ENCODE data around the gene PXMP2.
"Not testable (repeated sequence)": the region's sequence is repeated elsewhere in the genome, so short reads cannot be mapped to it uniquely, and the experiment has no call there.

PXMP2 gene

GRCh38 chr12:132672116-132672515, 15.3 kb upstream of the PXMP2 start:
- H3K27ac Mint-ChIP-seq, result peak overlapping the region; percentile 39
- peak; percentile 8 for ATAC-seq
- H3K4me3 Mint-ChIP-seq, result no peak overlapping the region
- H3K36me3 Mint-ChIP-seq, result peaks cover 97% of the 10 kb centered on the region
- peaks cover 5% of the 10 kb centered on the region for H3K4me1 Mint-ChIP-seq
- no peak for DNase-seq (ENCODE audit: low spot score in 2 of 2)
- no peaks in the 10 kb centered on the region for H3K9me3 Mint-ChIP-seq

GRCh38 chr12:132672678-132673077, 14.7 kb upstream of the PXMP2 start:
- DNase-seq (ENCODE audit: low spot score in 2 of 2) (no peak), ATAC-seq (no peak)
- Mint-ChIP-seq H3K4me1 (peaks cover 5% of the 10 kb centered on the region), H3K36me3 (peaks cover 97% of the 10 kb centered on the region), H3K9me3 (no peaks in the 10 kb centered on the region), H3K27ac (no peak overlapping the region), H3K4me3 (no peak overlapping the region)

- H3K4me1 Mint-ChIP-seq, result peaks cover 5% of the 10 kb centered on the region
- DNase-seq (ENCODE audit: low spot score in 2 of 2) (no peak), ATAC-seq (no peak)
- H3K27ac Mint-ChIP-seq, result no peak overlapping the region
- H3K36me3 Mint-ChIP-seq, result peaks cover 97% of the 10 kb centered on the region
- no peak overlapping the region for H3K4me3 Mint-ChIP-seq
- no peaks in the 10 kb centered on the region for H3K9me3 Mint-ChIP-seq
Measured at GRCh38 chr12:132673288-132674179, 13.9 kb upstream of the PXMP2 start.

- Mint-ChIP-seq H3K4me3 (no peak overlapping the region), H3K27ac (no peak overlapping the region), H3K36me3 (peaks cover 97% of the 10 kb centered on the region), H3K9me3 (no peaks in the 10 kb centered on the region), H3K4me1 (peaks cover 5% of the 10 kb centered on the region)
- no peak for DNase-seq (ENCODE audit: low spot score in 2 of 2)
- no peak for ATAC-seq
Measured at GRCh38 chr12:132674561-132674960, 12.8 kb upstream of the PXMP2 start.

GRCh38 chr12:132675757-132676432, 11.5 kb upstream of the PXMP2 start:
- Mint-ChIP-seq H3K4me1 (peaks cover 11% of the 10 kb centered on the region), H3K9me3 (no peaks in the 10 kb centered on the region), H3K36me3 (peaks cover 97% of the 10 kb centered on the region), H3K4me3 (no peak overlapping the region), H3K27ac (no peak overlapping the region)
- DNase-seq (ENCODE audit: low spot score in 2 of 2), result no peak
- ATAC-seq, result no peak

- Mint-ChIP-seq H3K27ac (no peak overlapping the region), H3K9me3 (no peaks in the 10 kb centered on the region), H3K4me1 (peaks cover 13% of the 10 kb centered on the region), H3K36me3 (peaks cover 87% of the 10 kb centered on the region), H3K4me3 (no peak overlapping the region)
- DNase-seq (ENCODE audit: low spot score in 2 of 2) (no peak), ATAC-seq (no peak)
Measured at GRCh38 chr12:132677492-132677891, 9.9 kb upstream of the PXMP2 start.

- Mint-ChIP-seq H3K9me3 (no peaks in the 10 kb centered on the region), H3K36me3 (peaks cover 26% of the 10 kb centered on the region), H3K4me3 (peak overlapping the region; percentile 71), H3K4me1 (peaks cover 23% of the 10 kb centered on the region), H3K27ac (peak overlapping the region; percentile 81)
- ATAC-seq (no peak), DNase-seq (ENCODE audit: low spot score in 2 of 2) (no peak)
Measured at GRCh38 chr12:132685400-132685799, 2.0 kb upstream of the PXMP2 start.

- DNase-seq (ENCODE audit: low spot score in 2 of 2) (no peak), ATAC-seq (peak; percentile 67)
- H3K9me3 Mint-ChIP-seq, result no peaks in the 10 kb centered on the region
- peaks cover 22% of the 10 kb centered on the region for H3K36me3 Mint-ChIP-seq
- H3K4me3 Mint-ChIP-seq, result peak overlapping the region; percentile 71
- peak overlapping the region; percentile 81 for H3K27ac Mint-ChIP-seq
- peaks cover 12% of the 10 kb centered on the region for H3K4me1 Mint-ChIP-seq
Measured at GRCh38 chr12:132686825-132687210, 569 bp upstream of the PXMP2 start.

- ATAC-seq (no peak), DNase-seq (ENCODE audit: low spot score in 2 of 2) (no peak)
- H3K27ac Mint-ChIP-seq, result no peak overlapping the region
- peaks cover 22% of the 10 kb centered on the region for H3K36me3 Mint-ChIP-seq
- H3K4me1 Mint-ChIP-seq, result peaks cover 12% of the 10 kb centered on the region
- H3K4me3 Mint-ChIP-seq, result peak overlapping the region; percentile 13
- H3K9me3 Mint-ChIP-seq, result no peaks in the 10 kb centered on the region
Measured at GRCh38 chr12:132689227-132689626, 1.8 kb downstream of the PXMP2 start.

- no peak overlapping the region for H3K27ac Mint-ChIP-seq
- DNase-seq (ENCODE audit: low spot score in 2 of 2), result no peak
- peaks cover 21% of the 10 kb centered on the region for H3K36me3 Mint-ChIP-seq
- H3K9me3 Mint-ChIP-seq, result no peaks in the 10 kb centered on the region
- peaks cover 10% of the 10 kb centered on the region for H3K4me1 Mint-ChIP-seq
- ATAC-seq, result no peak
- H3K4me3 Mint-ChIP-seq, result no peak overlapping the region
Measured at GRCh38 chr12:132690112-132690511, 2.7 kb downstream of the PXMP2 start.

- not testable (repeated sequence) for H3K9me3 Mint-ChIP-seq; H3K27ac Mint-ChIP-seq; ATAC-seq; H3K4me3 Mint-ChIP-seq; H3K4me1 Mint-ChIP-seq; DNase-seq (ENCODE audit: low spot score in 2 of 2)
- peaks cover 28% of the 10 kb centered on the region for H3K36me3 Mint-ChIP-seq
Measured at GRCh38 chr12:132692030-132692429, 4.6 kb downstream of the PXMP2 start.

GRCh38 chr12:132694888-132695287, 7.5 kb downstream of the PXMP2 start:
- not testable (repeated sequence) for ATAC-seq; H3K9me3 Mint-ChIP-seq; H3K4me1 Mint-ChIP-seq; H3K4me3 Mint-ChIP-seq; DNase-seq (ENCODE audit: low spot score in 2 of 2); H3K27ac Mint-ChIP-seq
- H3K36me3 Mint-ChIP-seq, result peaks cover 55% of the 10 kb centered on the region

GRCh38 chr12:132695431-132695830, 8.0 kb downstream of the PXMP2 start:
- Mint-ChIP-seq H3K4me1 (no peaks in the 10 kb centered on the region), H3K4me3 (no peak overlapping the region), H3K27ac (no peak overlapping the region), H3K9me3 (no peaks in the 10 kb centered on the region), H3K36me3 (peaks cover 60% of the 10 kb centered on the region)
- no peak for DNase-seq (ENCODE audit: low spot score in 2 of 2)
- ATAC-seq, result no peak

- H3K27ac Mint-ChIP-seq, result no peak overlapping the region
Measured at GRCh38 chr12:132698341-132698740, 11.0 kb downstream of the PXMP2 start.

GRCh38 chr12:132700212-132700822, 12.9 kb downstream of the PXMP2 start:
- peaks cover 72% of the 10 kb centered on the region for H3K36me3 Mint-ChIP-seq
- H3K4me3 Mint-ChIP-seq, result no peak overlapping the region
- ATAC-seq, result no peak
- no peak overlapping the region for H3K27ac Mint-ChIP-seq
- H3K9me3 Mint-ChIP-seq, result no peaks in the 10 kb centered on the region
- H3K4me1 Mint-ChIP-seq, result no peaks in the 10 kb centered on the region
- no peak for DNase-seq (ENCODE audit: low spot score in 2 of 2)

More at GRCh38 chr12:132698341-132698740, 11.0 kb downstream of the PXMP2 start:
- H3K9me3 Mint-ChIP-seq, result no peaks in the 10 kb centered on the region
- H3K36me3 Mint-ChIP-seq, result peaks cover 66% of the 10 kb centered on the region
- H3K4me3 Mint-ChIP-seq, result no peak overlapping the region
- no peaks in the 10 kb centered on the region for H3K4me1 Mint-ChIP-seq
- ATAC-seq (no peak), DNase-seq (ENCODE audit: low spot score in 2 of 2) (no peak)
